ENCODE results near the gene FMN1. TPM values are rescaled to one million over a fixed set of nuclear protein-coding genes. Genes with fewer than 3 reads are reported as not detected.

Gene FMN1
- polyA plus RNA-seq, 1 donor from 2014 or later = 0.40 TPM

GRCh38 chr15:32957219-32957618 lies 237.3 kb downstream of the FMN1 start:
- Histone ChIP-seq H3K4me3 (ENCODE audit: low read length) (no peak overlapping the region), H2AFZ (ENCODE audit: low read depth, low read length) (no peak overlapping the region), H3K27ac (ENCODE audit: low read length) (no peak overlapping the region), H3K79me2 (replicated peaks; ENCODE audit: insufficient read depth, low read length) (no peaks in the 10 kb centered on the region), H3K9me3 (ENCODE audit: low read length) (no peaks in the 10 kb centered on the region), H3K9ac (ENCODE audit: low read length) (no peak overlapping the region), H3K9me2 (ENCODE audit: insufficient read depth, low read length) (no peaks in the 10 kb centered on the region), H3K4me2 (ENCODE audit: low read length) (no peak overlapping the region), H3F3A (ENCODE audit: insufficient read depth, low read length, poor library complexity, severe bottlenecking) (no peaks in the 10 kb centered on the region), H4K20me1 (ENCODE audit: insufficient read depth) (no peaks in the 10 kb centered on the region), H3K36me3 (ENCODE audit: insufficient read depth, low read length) (no peaks in the 10 kb centered on the region), H3K27me3 (ENCODE audit: insufficient read depth, low read depth, low read length) (no peaks in the 10 kb centered on the region)
- no peak for TF ChIP-seq RAD21 (conservative IDR thresholded peaks at IDR 0.05)

GRCh38 chr15:32956711-32957110 lies 237.8 kb downstream of the FMN1 start:
- no peaks in the 10 kb centered on the region for H3K79me2 ChIP-seq (replicated peaks; ENCODE audit: insufficient read depth, low read length)
- no peaks in the 10 kb centered on the region for H3F3A ChIP-seq (ENCODE audit: insufficient read depth, low read length, poor library complexity, severe bottlenecking)
- H3K4me3 ChIP-seq (ENCODE audit: low read length) = no peak overlapping the region
- H3K36me3 ChIP-seq (ENCODE audit: insufficient read depth, low read length) = no peaks in the 10 kb centered on the region
- H3K4me2 ChIP-seq (ENCODE audit: low read length) = no peak overlapping the region
- TF ChIP-seq REST (IDR thresholded peaks at IDR 0.05; ENCODE audit: borderline replicate concordance) = no peak
- no peak for TF ChIP-seq POLR2AphosphoS5 (IDR thresholded peaks at IDR 0.05)
- no peak for TF ChIP-seq EP300 (conservative IDR thresholded peaks at IDR 0.05; ENCODE audit: poor library complexity, severe bottlenecking)
- TF ChIP-seq TAF1 (IDR thresholded peaks at IDR 0.05; ENCODE audit: low read depth) = no peak
- H4K20me1 ChIP-seq (ENCODE audit: insufficient read depth) = no peaks in the 10 kb centered on the region
- no peak overlapping the region for H3K9ac ChIP-seq (ENCODE audit: low read length)
- no peaks in the 10 kb centered on the region for H3K9me2 ChIP-seq (ENCODE audit: insufficient read depth, low read length)
- no peaks in the 10 kb centered on the region for H3K27me3 ChIP-seq (ENCODE audit: insufficient read depth, low read depth, low read length)
- H3K27ac ChIP-seq (ENCODE audit: low read length) = no peak overlapping the region
- no peak overlapping the region for H2AFZ ChIP-seq (ENCODE audit: low read depth, low read length)
- no peaks in the 10 kb centered on the region for H3K9me3 ChIP-seq (ENCODE audit: low read length)

GRCh38 chr15:32956006-32956405 lies 238.5 kb downstream of the FMN1 start:
- Histone ChIP-seq H3K27ac (ENCODE audit: low read length) (no peak overlapping the region), H2AFZ (ENCODE audit: low read depth, low read length) (no peak overlapping the region), H3K9ac (ENCODE audit: low read length) (no peak overlapping the region), H3F3A (ENCODE audit: insufficient read depth, low read length, poor library complexity, severe bottlenecking) (no peaks in the 10 kb centered on the region), H3K79me2 (replicated peaks; ENCODE audit: insufficient read depth, low read length) (no peaks in the 10 kb centered on the region), H3K9me2 (ENCODE audit: insufficient read depth, low read length) (no peaks in the 10 kb centered on the region), H3K4me3 (ENCODE audit: low read length) (no peak overlapping the region), H3K4me2 (ENCODE audit: low read length) (no peak overlapping the region), H3K36me3 (ENCODE audit: insufficient read depth, low read length) (no peaks in the 10 kb centered on the region), H3K27me3 (ENCODE audit: insufficient read depth, low read depth, low read length) (no peaks in the 10 kb centered on the region), H3K9me3 (ENCODE audit: low read length) (no peaks in the 10 kb centered on the region), H4K20me1 (ENCODE audit: insufficient read depth) (no peaks in the 10 kb centered on the region)
- TF ChIP-seq SMC3 (conservative IDR thresholded peaks at IDR 0.05; ENCODE audit: poor library complexity) (peak; percentile 71), RAD21 (conservative IDR thresholded peaks at IDR 0.05) (peak; percentile 65), CTCF (IDR thresholded peaks at IDR 0.05; ENCODE audit: poor library complexity, severe bottlenecking) (peak; percentile 63), EP300 (conservative IDR thresholded peaks at IDR 0.05; ENCODE audit: poor library complexity, severe bottlenecking) (no peak), TAF1 (IDR thresholded peaks at IDR 0.05; ENCODE audit: low read depth) (no peak), POLR2AphosphoS5 (IDR thresholded peaks at IDR 0.05) (no peak), EZH2 (IDR thresholded peaks at IDR 0.05; ENCODE audit: borderline replicate concordance, insufficient read depth, low read length, poor library complexity, severe bottlenecking) (no peak), REST (IDR thresholded peaks at IDR 0.05; ENCODE audit: borderline replicate concordance) (no peak), MXI1 (conservative IDR thresholded peaks at IDR 0.05; ENCODE audit: poor library complexity, severe bottlenecking) (no peak)
